Esophagus squamous epithelium (tissue), 4 donors: Measurements from ENCODE around the gene BAHCC1.

Source experiments
- CTCF ChIP-seq, 6 experiments: fragments of 450-650 bp in 4 of 6; fragments of 200-600 bp in 2 of 6; sonication (generic) in 2 of 6; IDR thresholded peaks; one replicate each; pipeline ENCODE4 v1.5.1; 2016 to 2019; ENCODE audit warnings: antibody characterized with exemption in 6 of 6, mild to moderate bottlenecking in 4 of 6, moderate library complexity in 4 of 6
- POLR2A ChIP-seq, 4 donors: fragments of 450-650 bp; IDR thresholded peaks; one replicate each; pipeline ENCODE4 v1.6.1; 2017; ENCODE audit warnings: antibody characterized with exemption in 4 of 4, mild to moderate bottlenecking in 4 of 4, moderate library complexity in 3 of 4

- no peak for TF ChIP-seq CTCF (IDR thresholded peaks at IDR 0.05)
- TF ChIP-seq POLR2A (IDR thresholded peaks at IDR 0.05): no peak
Observed at GRCh38 chr17:81436294-81436849, 41.1 kb downstream of the BAHCC1 start.
